SJSA1 (cell line): ENCODE results near the gene ARHGEF25. TPM values are rescaled to one million over a fixed set of nuclear protein-coding genes. Genes with fewer than 3 reads are reported as not detected.
"Not testable (repeated sequence)": the region's sequence is repeated elsewhere in the genome, so short reads cannot be mapped to it uniquely, and the experiment has no call there.

Experiments used
- DNase-seq, 2 experiments: peaks; one replicate each; pipeline ENCODE4 v3.0.0-alpha.2; 2015 to 2020; ENCODE audit warnings: low spot score in 2 of 2, low read depth in 1 of 2
- H3K27ac ChIP-seq: fragments of 250-450 bp; sonication (Bioruptor Pico); 2 replicates; pipeline ENCODE4 v1.5.1; 2020; ENCODE audit warnings: mild to moderate bottlenecking, moderate library complexity
- H3K27me3 ChIP-seq: fragments of 250-450 bp; sonication (Bioruptor Pico); replicated peaks from 2 replicates; pipeline ENCODE4 v1.5.1; 2020; ENCODE audit warnings: mild to moderate bottlenecking, moderate library complexity
- H3K36me3 ChIP-seq: fragments of 250-450 bp; sonication (Bioruptor Pico); 2 replicates; pipeline ENCODE4 v1.5.1; 2020; ENCODE audit warnings: mild to moderate bottlenecking
- H3K4me1 ChIP-seq: fragments of 250-450 bp; sonication (Bioruptor Pico); replicated peaks from 2 replicates; pipeline ENCODE4 v1.6.1; 2021; ENCODE audit warnings: mild to moderate bottlenecking
- H3K4me3 ChIP-seq: fragments of 250-450 bp; sonication (Bioruptor Pico); 2 replicates; pipeline ENCODE4 v1.5.1; 2020; ENCODE audit warnings: mild to moderate bottlenecking
- H3K9me3 ChIP-seq: fragments of 250-450 bp; sonication (Bioruptor Pico); replicated peaks from 2 replicates; pipeline ENCODE4 v1.5.1; 2020; ENCODE audit warnings: mild to moderate bottlenecking
- total RNA-seq: library from RNA; depleted of rRNA; stranded (reverse); fragments of >200 nt; shearing (Covaris generic); gene quantifications from 2 replicates; pipeline ENCODE4 v1.2.3, GENCODE V29; 2014

Gene ARHGEF25
- total RNA-seq, 1 experiment from 2014 or later: 145 TPM

- DNase-seq: peak in 1 of 2 experiments; percentile 100
- H3K9me3 ChIP-seq: no peaks in the 10 kb centered on the region
These were observed 21.1 kb downstream of the ARHGEF25 start for GRCh38 chr12:57632073-57632957.

GRCh38 chr12:57632958-57633840 is 22.0 kb downstream of the ARHGEF25 start, which contains the start of gene B4GALNT1:
Gene B4GALNT1 (minus strand): TSS chr12:57633201. CDS start chr12:57632132, 1,069 bp downstream.
- Histone ChIP-seq H3K9me3 (no peaks in the 10 kb centered on the region), H3K27ac (peak within 1 kb of the TSS; percentile 40), H3K4me3 (peak within 1 kb of the TSS; percentile 58), H3K36me3 (peaks cover 44% of the 10 kb centered on the region), H3K27me3 (peaks cover 34% of the 10 kb centered on the region), H3K4me1 (peaks cover 27% of the 10 kb centered on the region)
- DNase-seq: peak; percentile 100

More at GRCh38 chr12:57632073-57632957, 21.1 kb downstream of the ARHGEF25 start:
- peak overlapping the region; percentile 40 for H3K27ac ChIP-seq
- H3K36me3 ChIP-seq: peaks cover 53% of the 10 kb centered on the region
- peaks cover 25% of the 10 kb centered on the region for H3K27me3 ChIP-seq
- H3K4me3 ChIP-seq: peak overlapping the region; percentile 58
- H3K4me1 ChIP-seq: peaks cover 27% of the 10 kb centered on the region

GRCh38 chr12:57636731-57637130 is 25.5 kb downstream of the ARHGEF25 start:
- peak in 1 of 2 experiments; percentile 90 for DNase-seq
- peaks cover 69% of the 10 kb centered on the region for H3K27me3 ChIP-seq
- peaks cover 12% of the 10 kb centered on the region for H3K36me3 ChIP-seq
- not testable (repeated sequence) for H3K27ac ChIP-seq, H3K4me3 ChIP-seq
- H3K9me3 ChIP-seq: peaks cover 22% of the 10 kb centered on the region
- peaks cover 18% of the 10 kb centered on the region for H3K4me1 ChIP-seq

GRCh38 chr12:57637364-57637763 is 26.1 kb downstream of the ARHGEF25 start:
- H3K9me3 ChIP-seq: peaks cover 29% of the 10 kb centered on the region
- peaks cover 12% of the 10 kb centered on the region for H3K4me1 ChIP-seq
- peaks cover 6% of the 10 kb centered on the region for H3K36me3 ChIP-seq
- no peak overlapping the region for H3K27ac ChIP-seq
- H3K4me3 ChIP-seq: no peak overlapping the region
- H3K27me3 ChIP-seq: peaks cover 76% of the 10 kb centered on the region
- peak in 1 of 2 experiments; percentile 89 for DNase-seq

GRCh38 chr12:57638096-57638495 is 26.9 kb downstream of the ARHGEF25 start:
- Histone ChIP-seq H3K27ac (no peak overlapping the region), H3K27me3 (peaks cover 81% of the 10 kb centered on the region), H3K36me3 (0 out of 2 replicates have a peak, but pooled peaks cover 3% of the 10 kb centered on the region), H3K4me3 (no peak overlapping the region), H3K9me3 (peaks cover 32% of the 10 kb centered on the region), H3K4me1 (peaks cover 7% of the 10 kb centered on the region)
- peak in 1 of 2 experiments; percentile 89 for DNase-seq

GRCh38 chr12:57640175-57641042 is 29.2 kb downstream of the ARHGEF25 start:
- Histone ChIP-seq H3K27ac (no peak overlapping the region), H3K9me3 (peaks cover 48% of the 10 kb centered on the region), H3K27me3 (peaks cover 82% of the 10 kb centered on the region), H3K4me3 (no peak overlapping the region), H3K36me3 (0 out of 2 replicates have a peak, but pooled peaks cover 3% of the 10 kb centered on the region), H3K4me1 (no peaks in the 10 kb centered on the region)
- peak; percentile 79 to 89 for DNase-seq

- peak in 1 of 2 experiments; percentile 77 for DNase-seq
- peaks cover 74% of the 10 kb centered on the region for H3K27me3 ChIP-seq
- no peaks in the 10 kb centered on the region for H3K4me1 ChIP-seq
- H3K27ac ChIP-seq: no peak overlapping the region
- H3K4me3 ChIP-seq: no peak overlapping the region
- peaks cover 58% of the 10 kb centered on the region for H3K9me3 ChIP-seq
- 0 out of 2 replicates have a peak, but pooled peaks cover 3% of the 10 kb centered on the region for H3K36me3 ChIP-seq
These were observed 30.6 kb downstream of the ARHGEF25 start for GRCh38 chr12:57641699-57642442.

GRCh38 chr12:57645990-57646658 is 34.9 kb downstream of the ARHGEF25 start:
- H3K36me3 ChIP-seq, H3K4me1 ChIP-seq, H3K27ac ChIP-seq, H3K4me3 ChIP-seq: not testable (repeated sequence)
- DNase-seq: peak; percentile 92 to 99
- Histone ChIP-seq H3K27me3 (peaks cover 32% of the 10 kb centered on the region), H3K9me3 (peaks cover 42% of the 10 kb centered on the region)

GRCh38 chr12:57646659-57647049 is 35.4 kb downstream of the ARHGEF25 start:
- H3K9me3 ChIP-seq: peaks cover 36% of the 10 kb centered on the region
- not testable (repeated sequence) for H3K27ac ChIP-seq, H3K4me3 ChIP-seq, DNase-seq, H3K36me3 ChIP-seq, H3K4me1 ChIP-seq
- peaks cover 26% of the 10 kb centered on the region for H3K27me3 ChIP-seq

- Histone ChIP-seq H3K4me1 (no peaks in the 10 kb centered on the region), H3K9me3 (peaks cover 25% of the 10 kb centered on the region), H3K36me3 (no peaks in the 10 kb centered on the region), H3K4me3 (no peak overlapping the region), H3K27ac (no peak overlapping the region), H3K27me3 (peaks cover 58% of the 10 kb centered on the region)
- no peak for DNase-seq
These were observed 42.8 kb downstream of the ARHGEF25 start for GRCh38 chr12:57654042-57654441.

- H3K36me3 ChIP-seq: no peaks in the 10 kb centered on the region
- H3K4me1 ChIP-seq: no peaks in the 10 kb centered on the region
- no peak overlapping the region for H3K4me3 ChIP-seq
- peaks cover 73% of the 10 kb centered on the region for H3K27me3 ChIP-seq
- no peak overlapping the region for H3K27ac ChIP-seq
- peak; percentile 67 to 95 for DNase-seq
- H3K9me3 ChIP-seq: peaks cover 39% of the 10 kb centered on the region
These were observed 44.5 kb downstream of the ARHGEF25 start for GRCh38 chr12:57655541-57656240.
